SU-DHL-6 (cell line): ENCODE measurements around the gene P2RY8.
A peak's percentile ranks its signal among the peaks of the same experiment; 100 is the strongest.
"Not testable (repeated sequence)": the region's sequence is repeated elsewhere in the genome, so short reads cannot be mapped to it uniquely, and the experiment has no call there.

Experiments used
- H2AFZ ChIP-seq: fragments of 200-600 bp; sonication (generic); 2 replicates; pipeline ENCODE4 v1.6.1; 2014; ENCODE audit warnings: low read depth, mild to moderate bottlenecking, moderate library complexity, mixed read lengths, antibody characterized with exemption, low read length; ENCODE audit not compliant: severe bottlenecking
- H3F3A ChIP-seq: fragments of 200-600 bp; shearing (Covaris generic); 2 replicates; pipeline ENCODE4 v1.6.0; 2016; ENCODE audit warnings: antibody characterized with exemption, mild to moderate bottlenecking; ENCODE audit not compliant: insufficient read depth
- H3K27ac ChIP-seq: fragments of 200-600 bp; sonication (generic); 2 replicates; pipeline ENCODE4 v1.5.1; 2016; ENCODE audit warnings: low read depth, mild to moderate bottlenecking, low read length, moderate library complexity, mixed read lengths
- H3K27me3 ChIP-seq: fragments of 200-600 bp; sonication (generic), shearing (Covaris generic); 2 replicates; pipeline ENCODE4 v1.6.0; 2014; ENCODE audit warnings: mild to moderate bottlenecking, low read length
- H3K36me3 ChIP-seq: fragments of 200-600 bp; sonication (generic); 2 replicates; pipeline ENCODE4 v1.6.1; 2014; ENCODE audit warnings: mild to moderate bottlenecking, low read length, mixed read lengths
- H3K4me2 ChIP-seq: fragments of 300-600, 200-600 bp; shearing (Covaris generic), sonication (generic); 2 replicates; pipeline ENCODE4 v1.6.0; 2014; ENCODE audit warnings: low read length, low read depth, mild to moderate bottlenecking; ENCODE audit not compliant: poor library complexity, severe bottlenecking
- H3K4me3 ChIP-seq: fragments of 200-600 bp; sonication (generic); 2 replicates; pipeline ENCODE4 v1.5.1; 2014; ENCODE audit warnings: antibody characterized with exemption, low read length, mild to moderate bottlenecking, mixed read lengths; ENCODE audit not compliant: insufficient read depth, poor library complexity, severe bottlenecking
- H3K79me2 ChIP-seq: fragments of 200-600 bp; sonication (generic); 2 replicates; pipeline ENCODE4 v1.6.1; 2014; ENCODE audit warnings: mild to moderate bottlenecking, low read length, moderate library complexity; ENCODE audit not compliant: insufficient read depth
- H3K9ac ChIP-seq: fragments of 200-600 bp; sonication (generic); 2 replicates; pipeline ENCODE4 v1.7.0; 2014; ENCODE audit warnings: mild to moderate bottlenecking, low read length
- H3K9me2 ChIP-seq: fragments of 200-600 bp; sonication (generic); replicated peaks from 2 replicates; pipeline ENCODE4 v1.6.1; 2014; ENCODE audit warnings: low read length; ENCODE audit not compliant: insufficient read depth
- H3K9me3 ChIP-seq: fragments of 200-600 bp; sonication (generic); 2 replicates; pipeline ENCODE4 v1.6.1; 2014; ENCODE audit warnings: low read length, mixed read lengths; ENCODE audit not compliant: insufficient read depth
- H4K20me1 ChIP-seq: fragments of 200-600 bp; sonication (generic); 2 replicates; pipeline ENCODE4 v1.6.1; 2014; ENCODE audit warnings: low read depth, mild to moderate bottlenecking, antibody characterized with exemption, low read length, moderate library complexity, mixed read lengths
- EZH2phosphoT487 ChIP-seq: fragments of 200-600 bp; sonication (generic), shearing (Covaris generic); conservative IDR thresholded peaks from 2 replicates; pipeline ENCODE4 v1.6.1; 2018; ENCODE audit warnings: mild to moderate bottlenecking, antibody characterized with exemption, low read length, moderate library complexity, mixed read lengths
- TF ChIP-seq, protein P1 (sequence below): fragments of 200-600 bp; sonication (generic); IDR thresholded peaks from one replicate; pipeline ENCODE4 v1.5.1; 2017; ENCODE audit warnings: antibody characterized with exemption, mild to moderate bottlenecking, low read length, moderate library complexity; ENCODE audit not compliant: insufficient read depth, poor library complexity, severe bottlenecking

The P2RY8 gene

DNA sequence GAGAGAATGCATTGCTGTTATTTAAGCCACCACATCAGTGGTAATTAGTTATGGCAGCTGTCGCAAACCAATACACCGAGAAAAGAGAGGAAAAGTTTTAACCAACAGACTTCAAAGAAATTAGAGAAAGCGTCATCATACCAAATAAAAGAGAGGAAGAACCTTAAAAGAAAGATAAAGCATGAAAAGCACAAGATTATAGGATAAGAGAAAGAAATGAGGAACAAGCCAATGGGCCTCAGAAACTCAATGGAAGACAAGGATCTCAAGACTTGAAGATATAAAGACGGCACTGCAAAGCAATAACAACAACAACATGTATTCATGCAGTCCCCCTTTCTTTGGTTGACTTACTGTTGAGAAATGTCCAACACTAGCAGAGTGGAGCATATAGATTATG is 61.5 kb downstream of the P2RY8 start:
- Histone ChIP-seq H3K79me2 (peaks cover 44% of the 10 kb centered on the region), H2AFZ (no peak overlapping the region), H3K9ac (no peak overlapping the region), H3K27me3 (no peaks in the 10 kb centered on the region), H3K27ac (no peak overlapping the region), H3K9me3 (no peaks in the 10 kb centered on the region), H3K4me3 (no peak overlapping the region), H3K9me2 (no peaks in the 10 kb centered on the region), H3K4me2 (no peak overlapping the region), H4K20me1 (no peaks in the 10 kb centered on the region), H3F3A (peaks cover 43% of the 10 kb centered on the region), H3K36me3 (peaks cover 11% of the 10 kb centered on the region)
- TF ChIP-seq, protein P1, sequence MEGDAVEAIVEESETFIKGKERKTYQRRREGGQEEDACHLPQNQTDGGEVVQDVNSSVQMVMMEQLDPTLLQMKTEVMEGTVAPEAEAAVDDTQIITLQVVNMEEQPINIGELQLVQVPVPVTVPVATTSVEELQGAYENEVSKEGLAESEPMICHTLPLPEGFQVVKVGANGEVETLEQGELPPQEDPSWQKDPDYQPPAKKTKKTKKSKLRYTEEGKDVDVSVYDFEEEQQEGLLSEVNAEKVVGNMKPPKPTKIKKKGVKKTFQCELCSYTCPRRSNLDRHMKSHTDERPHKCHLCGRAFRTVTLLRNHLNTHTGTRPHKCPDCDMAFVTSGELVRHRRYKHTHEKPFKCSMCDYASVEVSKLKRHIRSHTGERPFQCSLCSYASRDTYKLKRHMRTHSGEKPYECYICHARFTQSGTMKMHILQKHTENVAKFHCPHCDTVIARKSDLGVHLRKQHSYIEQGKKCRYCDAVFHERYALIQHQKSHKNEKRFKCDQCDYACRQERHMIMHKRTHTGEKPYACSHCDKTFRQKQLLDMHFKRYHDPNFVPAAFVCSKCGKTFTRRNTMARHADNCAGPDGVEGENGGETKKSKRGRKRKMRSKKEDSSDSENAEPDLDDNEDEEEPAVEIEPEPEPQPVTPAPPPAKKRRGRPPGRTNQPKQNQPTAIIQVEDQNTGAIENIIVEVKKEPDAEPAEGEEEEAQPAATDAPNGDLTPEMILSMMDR = no peak
- no peak for TF ChIP-seq EZH2phosphoT487

DNA sequence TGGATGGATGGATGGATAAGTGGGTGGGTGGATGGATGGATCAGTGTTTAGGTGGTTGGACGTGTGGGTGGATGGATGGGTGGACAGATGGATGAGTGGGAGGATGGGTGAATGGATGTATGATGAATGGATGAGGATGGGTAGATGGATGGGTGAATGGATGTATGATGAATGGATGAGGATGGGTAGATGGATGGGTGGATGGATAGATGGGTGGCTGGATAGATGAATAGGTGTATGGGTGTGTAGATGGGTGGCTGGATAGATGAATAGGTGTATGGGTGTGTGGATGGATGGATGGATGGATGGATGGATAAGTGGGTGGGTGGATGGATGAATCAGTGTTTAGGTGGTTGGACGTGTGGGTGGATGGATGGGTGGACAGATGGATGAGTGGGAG is 62.4 kb downstream of the P2RY8 start:
- H3K9me3 ChIP-seq, H3K4me3 ChIP-seq, H3K36me3 ChIP-seq, H3K9me2 ChIP-seq, H3K27me3 ChIP-seq, H2AFZ ChIP-seq, H3K9ac ChIP-seq, H4K20me1 ChIP-seq, H3K27ac ChIP-seq, H3K4me2 ChIP-seq: not testable (repeated sequence)
- H3K79me2 ChIP-seq = peaks cover 37% of the 10 kb centered on the region
- peaks cover 45% of the 10 kb centered on the region for H3F3A ChIP-seq

DNA sequence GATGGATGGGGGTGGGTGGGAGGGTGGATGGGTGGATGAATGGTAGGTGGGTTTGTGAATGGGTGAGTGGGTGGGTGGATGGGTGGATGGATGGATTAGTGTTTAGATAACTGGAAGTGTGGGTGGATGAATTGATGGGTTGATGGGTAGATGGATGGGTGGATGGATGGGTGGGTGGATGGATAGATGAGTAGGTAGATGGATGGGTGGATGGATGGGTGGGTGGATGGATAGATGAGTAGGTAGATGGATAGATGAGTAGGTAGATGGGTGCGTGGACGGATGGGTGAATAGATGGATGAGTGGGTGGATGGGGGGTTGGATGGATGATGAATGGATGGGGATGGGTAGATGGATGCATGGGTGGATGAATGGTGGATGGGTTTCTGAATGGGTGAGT is 64.0 kb downstream of the P2RY8 start:
- TF ChIP-seq EZH2phosphoT487 = no peak
- TF ChIP-seq, protein P1 = no peak
- Histone ChIP-seq H3K4me2 (no peak overlapping the region), H3K9me2 (no peaks in the 10 kb centered on the region), H3K9ac (no peak overlapping the region), H3K36me3 (no peaks in the 10 kb centered on the region), H3F3A (peaks cover 42% of the 10 kb centered on the region), H3K27me3 (no peaks in the 10 kb centered on the region), H3K27ac (no peak overlapping the region), H3K9me3 (no peaks in the 10 kb centered on the region), H4K20me1 (no peaks in the 10 kb centered on the region), H3K79me2 (peaks cover 25% of the 10 kb centered on the region), H3K4me3 (no peak overlapping the region), H2AFZ (no peak overlapping the region)

DNA sequence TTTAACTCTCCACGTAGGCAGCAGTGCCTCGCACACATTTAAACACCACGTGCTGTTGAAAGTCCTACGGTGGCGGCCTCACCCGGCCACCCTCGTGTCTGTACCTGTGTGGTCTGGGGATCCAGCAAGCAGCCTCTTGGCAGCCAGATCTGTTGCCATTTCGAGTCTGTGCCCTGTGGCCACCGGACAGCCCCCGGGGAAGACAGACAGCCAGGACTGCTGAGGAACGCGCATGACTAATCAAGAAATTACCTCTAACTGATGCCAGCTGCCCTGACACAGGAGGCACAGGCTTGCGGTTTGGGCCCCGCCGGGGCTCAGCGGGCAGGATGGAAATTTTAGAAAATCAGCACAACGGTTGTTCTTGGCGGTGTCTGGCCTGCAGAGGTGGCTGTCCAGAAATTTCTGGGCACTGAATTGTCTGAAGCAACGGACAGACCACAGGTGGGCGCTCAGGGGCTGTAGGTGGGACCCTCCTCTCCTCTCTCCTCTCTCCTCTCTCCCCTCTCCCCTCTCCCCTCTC is 68.7 kb downstream of the P2RY8 start:
- Histone ChIP-seq H3K79me2 (peaks cover 16% of the 10 kb centered on the region; the same call in 1 of the 2 replicates), H3K36me3 (no peaks in the 10 kb centered on the region), H3K9me3 (no peaks in the 10 kb centered on the region), H3K9ac (peak overlapping the region; percentile 44; the same call in 1 of the 2 replicates), H4K20me1 (no peaks in the 10 kb centered on the region), H3K4me2 (peak overlapping the region; percentile 52), H3F3A (peaks cover 53% of the 10 kb centered on the region), H3K9me2 (no peaks in the 10 kb centered on the region), H3K27ac (peak overlapping the region; percentile 97), H2AFZ (no peak overlapping the region), H3K4me3 (no peak overlapping the region), H3K27me3 (no peaks in the 10 kb centered on the region)
- TF ChIP-seq, protein P1 = no peak
